ENCODE data around the gene SNRNP70. TPM values are rescaled to one million over a fixed set of nuclear protein-coding genes. Genes with fewer than 3 reads are reported as not detected.

The SNRNP70 gene
- total and polyA plus RNA-seq, 2 experiments from 2014 or later, result 243 to 361 TPM

DNA sequence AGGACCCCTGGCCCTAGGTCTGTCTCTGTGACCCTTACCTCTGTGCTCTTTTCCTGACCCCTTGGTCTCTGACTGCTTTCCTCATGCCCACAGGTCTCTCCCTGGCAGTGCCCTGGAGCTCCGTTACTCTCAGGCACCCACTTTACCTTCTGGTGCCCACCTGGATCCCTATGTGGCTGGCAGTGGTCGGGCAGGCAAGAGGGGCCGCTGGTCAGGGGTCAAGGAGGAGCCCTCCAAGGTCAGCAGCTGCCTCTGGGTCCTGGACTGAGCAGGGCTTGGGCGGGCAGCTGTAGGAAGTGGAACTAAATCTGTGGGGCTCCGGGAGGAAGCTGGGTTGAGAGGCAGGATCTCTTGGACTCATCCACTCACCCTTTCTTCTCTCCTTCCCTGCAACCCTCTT, 50.4 kb downstream of the SNRNP70 start:
- H3K4me1 ChIP-seq (ENCODE audit: insufficient read depth), result peaks cover 11% of the 10 kb centered on the region
- Mint-ChIP-seq H3K4me3 (no peak overlapping the region), H3K27ac (peak overlapping the region; percentile 59), H3K36me3 (ENCODE audit: low read depth) (peaks cover 39% of the 10 kb centered on the region), H3K4me1 (peaks cover 21% of the 10 kb centered on the region; the same call in 2 of the 3 replicates), H3K9me3 (no peaks in the 10 kb centered on the region), H3K27me3 (ENCODE audit: insufficient read depth, low read depth, poor library complexity) (peaks cover 13% of the 10 kb centered on the region)
- no peaks in the 10 kb centered on the region for H3K79me2 ChIP-seq (replicated peaks; ENCODE audit: insufficient read depth)
- H3K4me2 ChIP-seq, result 0 out of 2 replicates have a peak overlapping the region, but pooled peaks have one; percentile 14
- H4K20me1 ChIP-seq (replicated peaks; ENCODE audit: insufficient read depth), result no peaks in the 10 kb centered on the region
- DNase-seq (ENCODE audit: low spot score), result no peak
- no peak overlapping the region for H3K4me3 ChIP-seq
- 0 out of 2 replicates have a peak overlapping the region, but pooled peaks have one; percentile 32 for H3K27ac ChIP-seq (ENCODE audit: low read depth)
- H2AFZ ChIP-seq, result no peak overlapping the region
- peaks cover 3% of the 10 kb centered on the region; the same call in 1 of the 2 replicates for H3K36me3 ChIP-seq (ENCODE audit: insufficient read depth)
- no peaks in the 10 kb centered on the region for H3K27me3 ChIP-seq (ENCODE audit: insufficient read depth)
- peaks cover 13% of the 10 kb centered on the region; the same call in 1 of the 2 replicates for H3F3A ChIP-seq (replicated peaks; ENCODE audit: low read depth)
- TF ChIP-seq STAT1 (IDR thresholded peaks at IDR 0.05; ENCODE audit: unreplicated experiment) (no peak), POLR2AphosphoS5 (IDR thresholded peaks at IDR 0.05; ENCODE audit: low read depth) (no peak), ZNF331 (CRISPR knock-in tag; IDR thresholded peaks at IDR 0.05; ENCODE audit: low read depth) (no peak), EZH2 (IDR thresholded peaks at IDR 0.05; ENCODE audit: low read depth, unreplicated experiment) (no peak), ETS1 (IDR thresholded peaks at IDR 0.05) (no peak), ZNF462 (CRISPR knock-in tag; IDR thresholded peaks at IDR 0.05) (no peak), ZNF114 (CRISPR knock-in tag; IDR thresholded peaks at IDR 0.05) (no peak), EZH2phosphoT487 (IDR thresholded peaks at IDR 0.05; ENCODE audit: unreplicated experiment) (no peak), NANOG (IDR thresholded peaks at IDR 0.05; ENCODE audit: borderline replicate concordance) (no peak), JUNB (IDR thresholded peaks at IDR 0.05; ENCODE audit: unreplicated experiment) (no peak), CREB1 (CRISPR knock-in tag; IDR thresholded peaks at IDR 0.05; ENCODE audit: low read depth) (no peak)
- TF ChIP-seq, protein P1, sequence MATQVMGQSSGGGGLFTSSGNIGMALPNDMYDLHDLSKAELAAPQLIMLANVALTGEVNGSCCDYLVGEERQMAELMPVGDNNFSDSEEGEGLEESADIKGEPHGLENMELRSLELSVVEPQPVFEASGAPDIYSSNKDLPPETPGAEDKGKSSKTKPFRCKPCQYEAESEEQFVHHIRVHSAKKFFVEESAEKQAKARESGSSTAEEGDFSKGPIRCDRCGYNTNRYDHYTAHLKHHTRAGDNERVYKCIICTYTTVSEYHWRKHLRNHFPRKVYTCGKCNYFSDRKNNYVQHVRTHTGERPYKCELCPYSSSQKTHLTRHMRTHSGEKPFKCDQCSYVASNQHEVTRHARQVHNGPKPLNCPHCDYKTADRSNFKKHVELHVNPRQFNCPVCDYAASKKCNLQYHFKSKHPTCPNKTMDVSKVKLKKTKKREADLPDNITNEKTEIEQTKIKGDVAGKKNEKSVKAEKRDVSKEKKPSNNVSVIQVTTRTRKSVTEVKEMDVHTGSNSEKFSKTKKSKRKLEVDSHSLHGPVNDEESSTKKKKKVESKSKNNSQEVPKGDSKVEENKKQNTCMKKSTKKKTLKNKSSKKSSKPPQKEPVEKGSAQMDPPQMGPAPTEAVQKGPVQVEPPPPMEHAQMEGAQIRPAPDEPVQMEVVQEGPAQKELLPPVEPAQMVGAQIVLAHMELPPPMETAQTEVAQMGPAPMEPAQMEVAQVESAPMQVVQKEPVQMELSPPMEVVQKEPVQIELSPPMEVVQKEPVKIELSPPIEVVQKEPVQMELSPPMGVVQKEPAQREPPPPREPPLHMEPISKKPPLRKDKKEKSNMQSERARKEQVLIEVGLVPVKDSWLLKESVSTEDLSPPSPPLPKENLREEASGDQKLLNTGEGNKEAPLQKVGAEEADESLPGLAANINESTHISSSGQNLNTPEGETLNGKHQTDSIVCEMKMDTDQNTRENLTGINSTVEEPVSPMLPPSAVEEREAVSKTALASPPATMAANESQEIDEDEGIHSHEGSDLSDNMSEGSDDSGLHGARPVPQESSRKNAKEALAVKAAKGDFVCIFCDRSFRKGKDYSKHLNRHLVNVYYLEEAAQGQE (IDR thresholded peaks at IDR 0.05; ENCODE audit: unreplicated experiment), result no peak
- TF ChIP-seq, protein P2, sequence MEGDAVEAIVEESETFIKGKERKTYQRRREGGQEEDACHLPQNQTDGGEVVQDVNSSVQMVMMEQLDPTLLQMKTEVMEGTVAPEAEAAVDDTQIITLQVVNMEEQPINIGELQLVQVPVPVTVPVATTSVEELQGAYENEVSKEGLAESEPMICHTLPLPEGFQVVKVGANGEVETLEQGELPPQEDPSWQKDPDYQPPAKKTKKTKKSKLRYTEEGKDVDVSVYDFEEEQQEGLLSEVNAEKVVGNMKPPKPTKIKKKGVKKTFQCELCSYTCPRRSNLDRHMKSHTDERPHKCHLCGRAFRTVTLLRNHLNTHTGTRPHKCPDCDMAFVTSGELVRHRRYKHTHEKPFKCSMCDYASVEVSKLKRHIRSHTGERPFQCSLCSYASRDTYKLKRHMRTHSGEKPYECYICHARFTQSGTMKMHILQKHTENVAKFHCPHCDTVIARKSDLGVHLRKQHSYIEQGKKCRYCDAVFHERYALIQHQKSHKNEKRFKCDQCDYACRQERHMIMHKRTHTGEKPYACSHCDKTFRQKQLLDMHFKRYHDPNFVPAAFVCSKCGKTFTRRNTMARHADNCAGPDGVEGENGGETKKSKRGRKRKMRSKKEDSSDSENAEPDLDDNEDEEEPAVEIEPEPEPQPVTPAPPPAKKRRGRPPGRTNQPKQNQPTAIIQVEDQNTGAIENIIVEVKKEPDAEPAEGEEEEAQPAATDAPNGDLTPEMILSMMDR (conservative IDR thresholded peaks at IDR 0.05; ENCODE audit: low read depth in 2 of 2), result no peak
- ATAC-seq, result no peak
- no peaks in the 10 kb centered on the region for H3K9me2 ChIP-seq (ENCODE audit: insufficient read depth)

All from GM23338 (cell line).